ENCODE measurements around the gene UMPS. TPM values are rescaled to one million over a fixed set of nuclear protein-coding genes. Genes with fewer than 3 reads are reported as not detected.

UMPS gene
- polyA plus RNA-seq, 1 donor (not counting 4 experiments of a cell fraction or from before 2014, with no cell fraction given): 53.7 TPM

GRCh38 chr3:124773351-124774326 is 43.4 kb downstream of the UMPS start:
- no peaks in the 10 kb centered on the region for H3K27me3 ChIP-seq (ENCODE audit: control insufficient read depth, extremely low read depth, insufficient read depth, low read length)
- dilution Hi-C loops (cut with MboI; ENCODE audit: extremely low pct_ligation_motif_present, low sequenced_read_pairs): no loop called here
- peaks cover 14% of the 10 kb centered on the region for H3K4me1 ChIP-seq (ENCODE audit: control insufficient read depth, extremely low read depth, insufficient read depth, low read length)
- H3K9me3 ChIP-seq (ENCODE audit: control insufficient read depth, low read depth, low read length): no peaks in the 10 kb centered on the region
- FAIRE-seq (no peak), DNase-seq (ENCODE audit: low read depth, low spot score) (no peak)
- H3K36me3 ChIP-seq (ENCODE audit: control insufficient read depth in 2 of 2, extremely low read depth in 1 of 2, insufficient read depth in 2 of 2, low read length in 2 of 2): peaks cover 17 to 29% of the 10 kb centered on the region in 2 experiments
- H3K4me3 ChIP-seq (ENCODE audit: control insufficient read depth in 2 of 3, extremely low read depth in 1 of 3, insufficient read depth in 2 of 3, low read depth in 1 of 3, low read length in 3 of 3): no peak overlapping the region
- no peak overlapping the region for H3K9ac ChIP-seq (ENCODE audit: control insufficient read depth, extremely low read depth, insufficient read depth, low read length)
- no peak overlapping the region for H3K27ac ChIP-seq (ENCODE audit: control insufficient read depth, insufficient read depth, low read length)
- H3K79me2 ChIP-seq (ENCODE audit: control insufficient read depth, insufficient read depth, low read length): no peaks in the 10 kb centered on the region
- H3K4me2 ChIP-seq (ENCODE audit: control insufficient read depth, extremely low read depth, insufficient read depth, low read depth, low read length): no peak overlapping the region
- no peak overlapping the region for H2AFZ ChIP-seq (ENCODE audit: control insufficient read depth, low read length)
- H3K9me1 ChIP-seq (ENCODE audit: control insufficient read depth, extremely low read depth, insufficient read depth, low read length): no peaks in the 10 kb centered on the region
- TF ChIP-seq CTCF (optimal IDR thresholded peaks at IDR 0.05 in 1 of 3, IDR thresholded peaks at IDR 0.05 in 1 of 3, conservative IDR thresholded peaks at IDR 0.05 in 1 of 3; ENCODE audit: extremely low read depth in 1 of 3, insufficient read depth in 2 of 3, low read length in 3 of 3) (no peak), EZH2 (IDR thresholded peaks at IDR 0.05; ENCODE audit: low read length) (no peak)
- no peaks in the 10 kb centered on the region for H4K20me1 ChIP-seq (ENCODE audit: control insufficient read depth, extremely low read depth, insufficient read depth, low read length)

- Histone ChIP-seq H3K4me2 (ENCODE audit: control insufficient read depth, extremely low read depth, insufficient read depth, low read depth, low read length) (no peak overlapping the region), H3K9me3 (ENCODE audit: control insufficient read depth, low read depth, low read length) (no peaks in the 10 kb centered on the region), H3K79me2 (ENCODE audit: control insufficient read depth, insufficient read depth, low read length) (no peaks in the 10 kb centered on the region), H3K9ac (ENCODE audit: control insufficient read depth, extremely low read depth, insufficient read depth, low read length) (no peak overlapping the region), H3K36me3 (ENCODE audit: control insufficient read depth in 2 of 2, extremely low read depth in 1 of 2, insufficient read depth in 2 of 2, low read length in 2 of 2) (peaks cover 19 to 27% of the 10 kb centered on the region in 2 experiments), H3K4me1 (ENCODE audit: control insufficient read depth, extremely low read depth, insufficient read depth, low read length) (peaks cover 14% of the 10 kb centered on the region), H3K4me3 (ENCODE audit: control insufficient read depth in 2 of 3, extremely low read depth in 1 of 3, insufficient read depth in 2 of 3, low read depth in 1 of 3, low read length in 3 of 3) (no peak overlapping the region), H3K9me1 (ENCODE audit: control insufficient read depth, extremely low read depth, insufficient read depth, low read length) (no peaks in the 10 kb centered on the region), H3K27me3 (ENCODE audit: control insufficient read depth, extremely low read depth, insufficient read depth, low read length) (no peaks in the 10 kb centered on the region), H4K20me1 (ENCODE audit: control insufficient read depth, extremely low read depth, insufficient read depth, low read length) (no peaks in the 10 kb centered on the region), H2AFZ (ENCODE audit: control insufficient read depth, low read length) (no peak overlapping the region), H3K27ac (ENCODE audit: control insufficient read depth, insufficient read depth, low read length) (no peak overlapping the region)
- TF ChIP-seq EZH2 (IDR thresholded peaks at IDR 0.05; ENCODE audit: low read length) (no peak), CTCF (optimal IDR thresholded peaks at IDR 0.05 in 1 of 3, IDR thresholded peaks at IDR 0.05 in 1 of 3, conservative IDR thresholded peaks at IDR 0.05 in 1 of 3; ENCODE audit: extremely low read depth in 1 of 3, insufficient read depth in 2 of 3, low read length in 3 of 3) (no peak)
- FAIRE-seq (no peak), DNase-seq (ENCODE audit: low read depth, low spot score) (no peak)
- dilution Hi-C loops (cut with MboI; ENCODE audit: extremely low pct_ligation_motif_present, low sequenced_read_pairs): no loop called here
These were observed 44.1 kb downstream of the UMPS start for GRCh38 chr3:124774327-124774718.
